ENCODE data around the gene ZNF343. TPM values are rescaled to one million over a fixed set of nuclear protein-coding genes. Genes with fewer than 3 reads are reported as not detected.
"Not testable (repeated sequence)": the region's sequence is repeated elsewhere in the genome, so short reads cannot be mapped to it uniquely, and the experiment has no call there.

Gene ZNF343
- total RNA-seq, 1 experiment from 2014 or later: 14.9 TPM

- DNase-seq (ENCODE audit: extremely low read depth, low read depth): peak; percentile 45
Observed at GRCh38 chr20:2521369-2522305, 12.9 kb upstream of the ZNF343 start.

- DNase-seq (ENCODE audit: extremely low read depth, low read depth): no peak
Observed at GRCh38 chr20:2520617-2521016, 11.9 kb upstream of the ZNF343 start.

GRCh38 chr20:2519115-2519809 lies 10.5 kb upstream of the ZNF343 start:
- DNase-seq (ENCODE audit: extremely low read depth, low read depth): no peak

- no peak for DNase-seq (ENCODE audit: extremely low read depth, low read depth)
Observed at GRCh38 chr20:2518558-2518957, 9.8 kb upstream of the ZNF343 start.

GRCh38 chr20:2518096-2518495 lies 9.4 kb upstream of the ZNF343 start:
- no peak for DNase-seq (ENCODE audit: extremely low read depth, low read depth)

- no peak for DNase-seq (ENCODE audit: extremely low read depth, low read depth)
Observed at GRCh38 chr20:2516399-2516798, 7.7 kb upstream of the ZNF343 start.

- no peak for DNase-seq (ENCODE audit: extremely low read depth, low read depth)
Observed at GRCh38 chr20:2515203-2515602, 6.5 kb upstream of the ZNF343 start.

- DNase-seq (ENCODE audit: extremely low read depth, low read depth): no peak
Observed at GRCh38 chr20:2509794-2510193, 1.1 kb upstream of the ZNF343 start.

GRCh38 chr20:2509468-2509781 lies 710 bp upstream of the ZNF343 start:
- DNase-seq (ENCODE audit: extremely low read depth, low read depth): no peak

- no peak for DNase-seq (ENCODE audit: extremely low read depth, low read depth)
Observed at GRCh38 chr20:2507875-2508630, 662 bp downstream of the ZNF343 start.

GRCh38 chr20:2507464-2507863 lies 1.3 kb downstream of the ZNF343 start:
- DNase-seq (ENCODE audit: extremely low read depth, low read depth): no peak

GRCh38 chr20:2506426-2506825 lies 2.3 kb downstream of the ZNF343 start:
- not testable (repeated sequence) for DNase-seq (ENCODE audit: extremely low read depth, low read depth)

- DNase-seq (ENCODE audit: extremely low read depth, low read depth): not testable (repeated sequence)
Observed at GRCh38 chr20:2504803-2505202, 3.9 kb downstream of the ZNF343 start.

GRCh38 chr20:2502808-2503384 lies 5.8 kb downstream of the ZNF343 start:
- DNase-seq (ENCODE audit: extremely low read depth, low read depth): not testable (repeated sequence)

GRCh38 chr20:2485661-2486060 lies 23.1 kb downstream of the ZNF343 start:
- DNase-seq (ENCODE audit: extremely low read depth, low read depth): no peak

- DNase-seq (ENCODE audit: extremely low read depth, low read depth): no peak
Observed at GRCh38 chr20:2485080-2485479, 23.6 kb downstream of the ZNF343 start.

GRCh38 chr20:2483504-2483903 lies 25.2 kb downstream of the ZNF343 start:
- DNase-seq (ENCODE audit: extremely low read depth, low read depth): no peak

GRCh38 chr20:2480381-2480780 lies 28.3 kb downstream of the ZNF343 start:
- no peak for DNase-seq (ENCODE audit: extremely low read depth, low read depth)

GRCh38 chr20:2476742-2477615 lies 31.7 kb downstream of the ZNF343 start:
- no peak for DNase-seq (ENCODE audit: extremely low read depth, low read depth)
